Right atrium auricular region (tissue), 2 donors: ENCODE measurements around the gene SYNPO2. TPM values are rescaled to one million over a fixed set of nuclear protein-coding genes. Genes with fewer than 3 reads are reported as not detected.

Experiments
- DNase-seq: peaks from one replicate; pipeline ENCODE4 v3.0.0-alpha.2; 2019; ENCODE audit warnings: low spot score
- H3K27ac ChIP-seq, 2 donors: fragments of 200-600 bp; sonication (generic); 1 replicate in 1 of 2; 2 replicates in 1 of 2; pipeline ENCODE4 v1.5.1; 2016 to 2019
- H3K27me3 ChIP-seq, 2 donors: fragments of 200-600 bp; sonication (generic); one replicate each; pipeline versions ENCODE4 v1.5.1 to v1.6.0; 2017 to 2019
- H3K36me3 ChIP-seq: fragments of 200-600 bp; sonication (generic); one replicate; pipeline ENCODE4 v1.5.1; 2016
- H3K4me1 ChIP-seq, 2 donors: fragments of 200-600 bp; sonication (generic); one replicate each; pipeline versions ENCODE4 v1.5.1 to v1.6.0; 2017 to 2019
- H3K4me3 ChIP-seq, 2 donors: fragments of 200-600 bp; sonication (generic); 1 replicate in 1 of 2; 2 replicates in 1 of 2; pipeline ENCODE4 v1.5.1; 2017 to 2019; ENCODE audit warnings: mild to moderate bottlenecking in 1 of 2, moderate library complexity in 1 of 2
- H3K9me3 ChIP-seq, 2 donors: fragments of 200-600 bp; sonication (generic); one replicate each; pipeline ENCODE4 v1.5.1; 2019
- total RNA-seq, 2 donors: library from RNA; depleted of rRNA; stranded (reverse); fragments of >200 nt; gene quantifications; one replicate each; pipeline ENCODE4 v1.1.0, GENCODE V29; 2016
- TF ChIP-seq, protein P1 (sequence below), 2 donors: fragments of 200-600 bp; sonication (generic); IDR thresholded peaks; one replicate each; pipeline ENCODE4 v1.5.1; 2019; ENCODE audit warnings: antibody characterized with exemption in 2 of 2

Gene SYNPO2
- total RNA-seq, 2 donors from 2014 or later: 85.3 to 152 TPM

DNA sequence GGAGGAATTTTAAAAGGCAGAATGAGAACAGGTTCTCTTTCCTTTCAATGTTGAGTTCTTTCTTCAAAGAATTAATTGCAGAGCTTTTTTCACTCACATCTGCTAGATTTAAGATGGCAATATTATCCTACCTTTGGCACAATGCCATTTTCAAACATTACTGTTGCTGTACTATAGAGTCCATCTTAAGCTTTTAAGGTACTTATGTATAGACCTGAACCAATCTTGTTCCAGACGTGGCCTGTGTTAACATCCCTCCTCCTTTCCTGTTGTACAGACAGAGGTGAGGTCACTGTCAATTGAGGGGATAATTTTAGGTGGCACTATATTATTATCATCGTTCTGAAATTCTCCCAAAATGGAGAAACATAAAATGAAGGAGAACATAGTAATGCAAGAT, 194.0 kb downstream of the SYNPO2 start:
- DNase-seq: no peak
- TF ChIP-seq, protein P1, sequence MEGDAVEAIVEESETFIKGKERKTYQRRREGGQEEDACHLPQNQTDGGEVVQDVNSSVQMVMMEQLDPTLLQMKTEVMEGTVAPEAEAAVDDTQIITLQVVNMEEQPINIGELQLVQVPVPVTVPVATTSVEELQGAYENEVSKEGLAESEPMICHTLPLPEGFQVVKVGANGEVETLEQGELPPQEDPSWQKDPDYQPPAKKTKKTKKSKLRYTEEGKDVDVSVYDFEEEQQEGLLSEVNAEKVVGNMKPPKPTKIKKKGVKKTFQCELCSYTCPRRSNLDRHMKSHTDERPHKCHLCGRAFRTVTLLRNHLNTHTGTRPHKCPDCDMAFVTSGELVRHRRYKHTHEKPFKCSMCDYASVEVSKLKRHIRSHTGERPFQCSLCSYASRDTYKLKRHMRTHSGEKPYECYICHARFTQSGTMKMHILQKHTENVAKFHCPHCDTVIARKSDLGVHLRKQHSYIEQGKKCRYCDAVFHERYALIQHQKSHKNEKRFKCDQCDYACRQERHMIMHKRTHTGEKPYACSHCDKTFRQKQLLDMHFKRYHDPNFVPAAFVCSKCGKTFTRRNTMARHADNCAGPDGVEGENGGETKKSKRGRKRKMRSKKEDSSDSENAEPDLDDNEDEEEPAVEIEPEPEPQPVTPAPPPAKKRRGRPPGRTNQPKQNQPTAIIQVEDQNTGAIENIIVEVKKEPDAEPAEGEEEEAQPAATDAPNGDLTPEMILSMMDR (IDR thresholded peaks at IDR 0.05): no peak
- no peaks in the 10 kb centered on the region for H3K27me3 ChIP-seq
- no peak overlapping the region for H3K4me3 ChIP-seq
- H3K36me3 ChIP-seq: no peaks in the 10 kb centered on the region
- no peaks in the 10 kb centered on the region for H3K9me3 ChIP-seq
- H3K4me1 ChIP-seq: peaks cover 0 to 8% of the 10 kb centered on the region in 2 donors
- peak overlapping the region; percentile 18 to 70 for H3K27ac ChIP-seq

DNA sequence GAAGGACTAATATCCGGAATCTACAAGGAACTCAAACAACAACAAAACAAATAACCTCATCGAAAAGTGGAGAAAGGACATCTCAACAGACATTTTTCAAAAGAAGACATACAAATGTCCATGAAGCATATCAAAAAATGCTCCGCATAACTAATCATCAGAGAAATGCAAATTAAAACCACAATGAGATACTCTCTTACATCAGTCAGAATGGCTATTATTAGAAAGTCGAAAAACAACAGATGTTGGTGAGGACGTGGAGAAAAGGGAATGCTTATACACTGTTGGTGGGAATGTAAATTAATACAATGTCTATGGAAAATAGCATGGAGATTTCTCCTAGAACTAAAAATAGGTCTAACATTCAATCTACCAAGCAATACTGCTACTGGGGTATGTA, 195.9 kb downstream of the SYNPO2 start:
- H3K9me3 ChIP-seq: no peaks in the 10 kb centered on the region
- no peak overlapping the region for H3K27ac ChIP-seq
- TF ChIP-seq, protein P1 (IDR thresholded peaks at IDR 0.05): no peak
- H3K36me3 ChIP-seq: no peaks in the 10 kb centered on the region
- peaks cover 0 to 8% of the 10 kb centered on the region in 2 donors for H3K4me1 ChIP-seq
- H3K4me3 ChIP-seq: no peak overlapping the region
- DNase-seq: no peak
- no peaks in the 10 kb centered on the region for H3K27me3 ChIP-seq

DNA sequence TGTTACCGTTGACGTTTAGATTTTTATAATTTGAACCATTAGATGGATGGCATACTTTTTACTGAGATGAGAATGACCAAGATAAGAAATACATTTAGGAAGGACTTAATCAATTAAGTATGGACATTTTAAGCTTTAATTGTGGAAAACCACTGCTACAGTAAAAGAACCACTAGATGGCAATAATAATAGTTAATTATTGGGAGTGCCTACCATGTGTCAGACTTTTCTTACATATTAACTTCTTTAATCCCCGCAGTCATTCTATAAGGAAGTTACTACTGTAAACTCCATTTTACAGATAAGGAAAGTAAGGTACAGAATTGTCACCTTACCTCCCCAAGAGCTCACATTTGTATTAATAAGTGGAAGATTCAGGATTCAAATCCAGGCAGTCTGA, 198.5 kb downstream of the SYNPO2 start:
- H3K27ac ChIP-seq: peak overlapping the region in 1 of 2 donors; percentile 55

DNA sequence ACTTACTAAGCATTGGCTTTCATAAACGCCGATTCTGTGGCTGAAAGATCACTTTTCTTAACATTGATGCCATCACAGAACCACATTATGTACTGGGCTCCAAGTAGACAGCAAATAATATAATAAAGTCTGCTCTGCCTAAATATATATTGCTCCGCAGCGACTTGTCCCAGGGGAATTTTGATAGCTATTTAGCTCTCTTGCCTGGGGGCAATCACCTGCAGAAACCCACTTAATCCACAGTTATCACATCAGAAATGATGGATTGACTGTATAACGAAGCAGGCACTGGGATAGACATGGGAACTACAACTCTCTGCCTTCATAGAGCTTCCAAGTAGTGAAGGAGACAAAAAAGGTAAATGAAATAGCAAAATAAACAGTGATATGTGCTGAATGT, 199.0 kb downstream of the SYNPO2 start:
- peaks cover 0 to 8% of the 10 kb centered on the region in 2 donors for H3K4me1 ChIP-seq
- H3K9me3 ChIP-seq: no peaks in the 10 kb centered on the region
- no peaks in the 10 kb centered on the region for H3K27me3 ChIP-seq
- no peak overlapping the region for H3K4me3 ChIP-seq
- DNase-seq: no peak
- TF ChIP-seq, protein P1 (IDR thresholded peaks at IDR 0.05): no peak
- H3K27ac ChIP-seq: no peak overlapping the region
- no peaks in the 10 kb centered on the region for H3K36me3 ChIP-seq

More for the DNA sequence above, 198.5 kb downstream of the SYNPO2 start:
- no peak for DNase-seq
- TF ChIP-seq, protein P1 (IDR thresholded peaks at IDR 0.05): peak; percentile 12 to 55
- Histone ChIP-seq H3K27me3 (no peaks in the 10 kb centered on the region), H3K36me3 (no peaks in the 10 kb centered on the region), H3K9me3 (no peaks in the 10 kb centered on the region), H3K4me1 (peaks cover 0 to 8% of the 10 kb centered on the region in 2 donors), H3K4me3 (no peak overlapping the region)

DNA sequence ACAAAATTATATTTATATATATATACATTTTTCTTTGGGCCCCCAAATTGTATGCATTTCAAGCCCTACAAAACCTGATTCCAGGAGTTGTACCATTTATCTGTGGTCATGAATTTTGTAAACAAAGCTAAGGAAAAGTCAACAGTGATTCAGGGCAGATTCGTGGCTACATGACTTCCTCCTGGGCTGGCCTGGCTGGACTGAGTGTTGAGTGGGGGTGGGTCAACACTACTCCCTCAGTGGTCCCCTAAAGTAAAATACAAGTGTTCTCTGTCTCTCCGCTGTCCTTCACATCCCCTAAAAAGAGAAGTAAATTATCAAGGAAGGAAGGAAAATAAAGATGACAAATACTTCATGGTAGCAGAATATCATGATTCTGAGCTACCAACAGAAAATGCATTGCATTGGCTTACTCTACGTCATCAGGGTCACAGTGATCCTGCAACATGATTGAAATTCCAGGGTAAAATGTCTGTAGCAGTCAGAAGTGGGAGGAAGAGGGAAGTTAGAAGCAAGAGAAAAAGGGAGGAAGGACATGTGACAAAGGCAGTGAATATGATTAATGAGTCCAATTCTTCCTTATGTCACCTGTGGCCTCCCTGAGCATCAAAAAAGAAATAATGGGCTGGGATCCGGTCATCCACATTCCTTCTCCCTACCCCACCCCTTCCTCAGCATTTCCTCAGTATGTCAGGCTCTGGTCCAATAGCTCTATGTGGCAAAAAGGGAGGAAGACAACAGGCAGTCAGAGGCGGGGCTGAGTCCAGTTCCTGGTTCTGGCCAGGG, 204.6 kb downstream of the SYNPO2 start:
- Histone ChIP-seq H3K36me3 (no peaks in the 10 kb centered on the region), H3K4me3 (no peak overlapping the region), H3K4me1 (peaks cover 0 to 3% of the 10 kb centered on the region in 2 donors), H3K9me3 (no peaks in the 10 kb centered on the region), H3K27me3 (no peaks in the 10 kb centered on the region), H3K27ac (no peak overlapping the region)
- TF ChIP-seq, protein P1 (IDR thresholded peaks at IDR 0.05): no peak
- no peak for DNase-seq
